GM08714 (cell line): ENCODE results near the gene FKBP11.
"Not testable (repeated sequence)": the region's sequence is repeated elsewhere in the genome, so short reads cannot be mapped to it uniquely, and the experiment has no call there.

ENCODE experiments used
- H3K4me3 ChIP-seq: fragments of 200-500 bp; sonication (Bioruptor generic); 2 replicates; pipeline ENCODE4 v1.5.1; 2014; ENCODE audit warnings: mild to moderate bottlenecking, low read length, inconsistent platforms
- ZNF274 ChIP-seq: IDR thresholded peaks from 2 replicates; pipeline ENCODE4 v1.6.1; 2012; ENCODE audit warnings: mild to moderate bottlenecking, low read depth, low read length

FKBP11 gene

GRCh38 chr12:48875944-48876515 lies 49.3 kb downstream of the FKBP11 start:
- no peak for TF ChIP-seq ZNF274
- H3K4me3 ChIP-seq = no peak overlapping the region

- H3K4me3 ChIP-seq = not testable (repeated sequence)
These were observed 51.8 kb downstream of the FKBP11 start for GRCh38 chr12:48873534-48873933.

GRCh38 chr12:48873096-48873495 lies 52.2 kb downstream of the FKBP11 start:
- H3K4me3 ChIP-seq = no peak overlapping the region
- TF ChIP-seq ZNF274 = no peak
